NOMO-1 treated with dmso at 0.1 percent for 144 hours (cell line): ENCODE data around the gene FNDC1.

ENCODE experiments used
- DNase-seq: peaks from one replicate; lab custom pipeline; 2025; ENCODE audit not compliant: unreplicated experiment; lab: John Stamatoyannopoulos, UW

Gene FNDC1

DNA sequence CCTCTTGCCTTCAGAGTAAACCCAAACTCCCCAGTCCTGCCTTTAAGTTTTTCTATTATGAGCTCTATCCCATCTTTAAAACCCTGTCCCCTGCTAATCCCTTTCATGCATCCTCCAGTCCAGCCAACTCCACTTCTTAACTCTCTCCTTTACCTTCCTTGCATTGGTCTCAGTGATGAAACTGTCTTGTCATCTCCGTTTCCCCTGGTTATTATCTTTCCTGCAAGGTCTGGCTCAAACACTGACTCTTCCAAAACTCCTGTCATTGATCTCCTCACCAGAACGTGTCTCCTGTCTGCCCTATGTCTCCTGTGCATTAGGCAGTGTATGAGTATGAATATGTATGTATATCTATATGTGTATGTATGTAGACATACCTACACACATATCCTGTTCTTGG lies 11.8 kb upstream of the FNDC1 start:
- DNase-seq = no peak

DNA sequence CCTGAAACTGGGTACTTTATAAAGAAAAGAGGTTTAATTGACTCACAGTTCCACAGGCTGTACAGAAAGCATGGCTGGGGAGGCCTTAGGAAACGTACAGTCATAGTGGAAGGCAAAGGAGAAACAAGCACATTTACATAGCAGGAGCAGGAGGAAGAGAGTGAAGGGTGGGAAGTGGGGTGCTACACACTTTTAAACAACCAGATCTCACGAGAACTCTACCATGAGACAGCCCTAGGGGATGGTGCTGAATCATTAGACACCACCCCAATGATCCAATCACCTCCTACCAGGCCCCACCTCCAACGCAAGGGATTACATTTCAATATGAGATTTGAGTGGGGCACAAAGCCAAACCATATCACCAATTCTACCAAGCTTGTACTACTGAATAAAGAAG lies 7.4 kb upstream of the FNDC1 start:
- no peak for DNase-seq

DNA sequence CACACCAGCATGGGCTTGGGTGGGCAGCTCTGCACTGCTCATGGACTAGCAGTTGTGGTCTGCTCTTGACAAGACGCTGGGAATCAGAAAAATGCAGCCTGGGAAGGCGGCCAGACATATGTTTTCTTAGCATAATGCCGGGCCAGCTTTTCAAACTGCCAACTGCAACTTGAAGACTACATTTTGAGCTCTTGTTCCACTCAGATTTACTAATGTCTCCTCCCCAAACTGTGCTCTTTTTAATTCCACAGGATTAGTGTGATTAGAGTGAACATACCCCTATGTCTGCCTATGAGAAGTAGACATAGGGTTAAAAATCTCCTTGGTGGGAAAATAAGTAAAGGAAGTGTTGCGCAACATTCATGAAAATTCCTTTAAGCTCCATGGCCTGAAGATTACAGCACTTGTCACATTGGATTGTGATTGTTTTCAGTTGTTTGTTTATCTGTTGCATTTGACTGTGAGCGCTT lies 5.3 kb upstream of the FNDC1 start:
- DNase-seq = no peak

DNA sequence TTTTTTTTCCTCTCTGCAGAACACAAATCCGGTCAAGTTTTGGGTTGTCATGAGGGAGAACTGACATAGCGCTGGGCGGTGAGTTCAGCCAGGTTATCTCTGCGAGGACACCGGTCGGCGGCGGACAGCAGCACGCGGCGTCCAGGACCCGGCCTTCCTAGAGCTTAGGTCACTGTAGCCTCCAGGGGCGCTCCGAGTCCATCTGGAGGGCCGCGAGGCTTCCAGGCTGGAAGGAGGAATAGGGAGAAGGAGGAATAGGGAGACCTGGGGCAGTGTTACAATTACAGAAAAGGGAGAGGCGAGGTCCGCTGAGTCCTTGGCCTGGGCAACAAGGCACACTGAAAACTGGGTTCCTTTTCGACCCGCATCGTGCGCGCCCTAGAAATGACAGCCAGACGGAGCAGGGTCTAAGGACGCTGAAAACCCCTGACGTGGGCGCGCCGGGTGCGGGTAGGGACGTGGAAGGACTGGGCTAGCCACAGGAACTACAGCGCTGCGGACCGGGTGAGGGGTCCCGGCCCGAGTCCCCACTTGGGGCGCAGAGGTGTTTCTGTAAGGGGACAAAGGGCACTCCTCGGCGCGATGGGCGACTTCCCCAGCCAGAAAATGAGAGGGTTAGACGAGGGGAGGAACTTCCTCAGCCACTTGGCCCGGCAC lies 536 bp upstream of the FNDC1 start:
- DNase-seq = peak; percentile 39

DNA sequence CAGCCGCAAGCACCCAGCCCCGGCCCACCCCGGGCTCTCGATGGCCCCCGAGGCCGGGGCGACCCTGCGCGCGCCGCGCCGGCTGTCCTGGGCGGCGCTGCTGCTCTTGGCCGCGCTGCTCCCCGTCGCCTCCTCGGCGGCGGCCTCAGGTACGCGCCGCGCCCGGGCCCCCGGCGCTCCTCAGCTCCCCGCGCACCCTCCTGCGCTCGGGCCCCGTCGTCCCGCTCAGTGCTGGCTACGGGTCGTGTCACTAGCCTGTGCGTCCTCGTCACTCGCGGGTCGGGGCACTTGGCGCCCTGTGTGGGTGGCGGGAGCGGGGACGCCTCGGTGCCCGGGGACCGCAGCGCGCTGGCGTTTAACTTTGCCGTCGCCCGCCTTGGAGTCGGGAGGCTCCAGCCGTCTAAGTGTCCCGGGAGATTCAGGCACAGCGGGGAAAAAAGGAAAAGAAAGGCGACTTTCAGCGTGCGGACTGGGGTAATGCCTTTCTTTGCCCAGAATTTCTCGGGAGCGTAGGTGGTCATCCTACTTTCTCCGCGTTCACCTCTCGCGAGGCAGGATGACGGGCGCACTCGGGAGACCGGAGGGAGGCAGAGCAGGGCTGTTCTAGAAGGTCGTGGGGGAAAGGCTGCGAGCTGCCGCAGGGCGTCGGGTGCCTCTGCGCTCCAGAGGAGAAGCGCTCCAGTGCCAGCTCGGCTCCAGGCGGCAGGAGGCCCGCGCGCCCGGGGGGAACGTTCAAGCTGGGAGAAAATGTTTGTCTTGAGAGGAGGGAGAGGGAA lies 545 bp downstream of the FNDC1 start:
- no peak for DNase-seq

DNA sequence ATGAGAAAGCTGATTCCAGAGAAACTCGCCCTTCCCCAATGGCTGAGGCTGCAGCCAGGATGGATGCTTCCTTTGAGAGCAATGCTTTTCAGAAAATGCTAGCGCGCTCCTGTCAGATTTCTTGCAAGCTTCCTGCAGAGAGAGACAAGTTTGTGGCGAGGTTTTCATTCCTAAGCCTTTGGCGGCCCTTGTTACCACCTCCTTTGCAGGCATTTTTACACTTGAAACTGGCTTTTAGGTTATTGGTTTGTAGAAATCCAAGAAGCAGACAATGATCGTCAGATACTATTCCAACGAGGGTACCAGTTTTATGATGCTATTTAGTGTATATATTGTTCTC lies 1.1 kb downstream of the FNDC1 start:
- no peak for DNase-seq

DNA sequence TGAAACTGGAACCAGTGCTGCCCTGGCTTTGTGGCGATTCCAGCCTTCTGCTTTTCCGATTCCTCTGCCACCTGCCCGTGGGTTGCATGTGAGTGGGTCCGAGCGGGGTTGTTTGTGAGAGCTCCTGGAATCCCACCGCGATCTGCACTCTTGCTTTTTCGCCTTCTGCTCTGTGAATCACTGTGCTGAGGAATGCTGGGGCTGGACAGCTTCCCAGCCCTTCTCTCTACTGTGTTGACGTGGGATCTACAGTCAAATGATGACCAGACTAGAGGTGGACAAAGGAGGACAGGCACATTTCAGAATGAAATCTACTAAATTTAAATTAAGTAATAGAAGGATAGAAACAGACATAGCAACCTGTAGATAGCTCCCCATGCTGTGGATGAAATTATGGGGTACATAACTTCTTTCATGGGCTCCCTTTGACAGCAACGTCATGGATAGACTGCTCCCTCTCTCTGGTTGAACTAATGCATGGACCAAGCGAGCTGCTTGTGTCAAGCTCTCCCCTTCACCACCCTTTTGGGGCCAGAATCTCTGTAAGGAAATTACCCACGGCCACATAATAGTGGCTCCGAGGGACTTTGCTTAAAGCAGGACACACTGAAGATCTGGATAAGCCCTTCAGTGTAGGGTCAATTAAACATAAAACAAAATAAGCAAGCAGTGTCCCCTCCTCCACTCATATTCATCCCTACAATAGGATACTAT lies 2.0 kb downstream of the FNDC1 start:
- no peak for DNase-seq

DNA sequence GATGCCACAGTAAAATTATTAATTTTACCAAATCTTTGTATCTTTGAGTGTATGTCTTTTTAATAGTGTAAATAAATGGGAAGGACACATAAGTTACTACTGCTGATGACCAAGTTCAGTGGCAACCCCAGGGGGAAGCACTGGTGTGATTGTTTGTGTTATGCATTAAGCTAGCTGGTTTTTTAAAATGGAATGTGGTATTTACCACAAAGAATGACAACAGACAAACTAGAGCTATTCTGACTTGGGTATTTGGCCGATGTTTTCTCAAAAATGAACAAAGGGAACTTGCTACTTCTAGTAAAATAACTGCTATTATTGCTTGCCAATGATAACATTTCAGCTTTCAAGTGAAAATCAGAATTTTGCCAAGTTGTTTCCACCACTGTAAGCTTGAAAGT lies 2.9 kb downstream of the FNDC1 start:
- no peak for DNase-seq

DNA sequence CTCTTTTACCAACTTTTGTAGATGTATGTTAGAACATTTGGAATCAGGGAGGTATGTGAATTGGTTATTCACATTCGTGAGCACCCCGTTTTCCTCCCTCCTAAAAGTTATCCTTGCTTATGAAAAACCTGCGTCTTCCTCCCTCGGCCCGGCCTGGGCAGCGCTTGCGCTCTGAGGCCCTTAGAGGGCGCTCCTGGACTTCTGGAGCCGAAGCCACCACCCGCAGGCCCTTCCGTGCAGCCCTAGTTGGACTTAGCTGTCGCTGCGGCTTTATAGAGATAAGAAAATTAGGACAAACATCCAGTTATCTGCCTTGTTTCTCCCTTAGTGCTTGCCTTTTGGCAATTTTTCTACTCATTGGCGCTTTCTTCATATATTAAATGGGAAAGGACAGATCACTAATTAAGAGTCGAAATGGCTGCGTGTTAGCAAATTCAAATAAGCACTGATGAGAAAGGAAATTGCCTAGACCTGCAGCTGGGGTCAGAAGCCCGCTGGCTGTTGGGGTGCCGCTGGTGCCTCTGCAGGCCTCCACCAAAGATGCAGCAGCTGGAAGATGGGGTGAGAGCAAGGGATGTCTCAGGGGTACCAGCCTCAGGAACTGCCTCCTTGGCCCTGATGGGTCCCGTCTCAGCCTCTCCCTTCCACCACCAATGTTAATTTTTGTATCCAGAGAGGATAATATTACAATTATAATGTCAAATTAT lies 5.2 kb downstream of the FNDC1 start:
- peak; percentile 48 for DNase-seq

DNA sequence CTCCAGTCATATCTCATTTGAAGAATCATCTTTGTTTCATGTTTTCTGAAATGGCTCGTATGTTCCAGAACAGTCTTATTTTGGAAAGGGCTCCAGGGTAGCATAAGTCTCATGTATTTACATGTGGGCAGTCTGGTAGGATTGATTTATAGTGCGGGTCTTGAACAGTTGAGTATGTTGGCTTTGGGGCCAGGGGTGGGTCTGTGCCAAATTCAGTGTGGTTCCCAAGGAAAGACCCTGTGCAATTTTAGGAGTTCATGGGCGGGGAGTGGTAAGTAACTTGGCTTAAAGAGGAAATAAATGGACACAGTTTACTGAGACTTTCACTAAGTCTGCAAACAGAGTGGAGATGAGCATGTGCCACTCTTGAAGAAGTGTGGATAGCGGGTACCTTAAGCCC lies 7.7 kb downstream of the FNDC1 start:
- no peak for DNase-seq

DNA sequence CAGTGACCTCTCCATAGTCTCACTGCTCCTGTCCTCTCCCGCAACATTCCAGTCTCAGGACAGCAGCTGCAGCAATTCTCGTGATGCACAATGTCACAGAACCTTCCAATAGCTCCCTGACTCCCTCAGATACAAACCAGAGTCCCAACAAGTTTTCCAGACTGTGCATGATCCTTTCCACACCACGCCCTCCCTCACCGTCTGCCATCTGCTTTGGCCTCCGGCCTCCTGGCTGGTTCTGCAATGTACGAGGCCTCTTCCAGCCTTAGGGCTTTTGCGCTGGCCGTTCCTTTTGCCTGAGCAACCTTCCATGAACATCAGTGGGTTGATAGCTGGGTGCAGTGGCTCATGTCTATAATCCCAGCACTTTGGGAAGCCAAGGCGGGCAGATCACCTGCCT lies 9.6 kb downstream of the FNDC1 start:
- no peak for DNase-seq

DNA sequence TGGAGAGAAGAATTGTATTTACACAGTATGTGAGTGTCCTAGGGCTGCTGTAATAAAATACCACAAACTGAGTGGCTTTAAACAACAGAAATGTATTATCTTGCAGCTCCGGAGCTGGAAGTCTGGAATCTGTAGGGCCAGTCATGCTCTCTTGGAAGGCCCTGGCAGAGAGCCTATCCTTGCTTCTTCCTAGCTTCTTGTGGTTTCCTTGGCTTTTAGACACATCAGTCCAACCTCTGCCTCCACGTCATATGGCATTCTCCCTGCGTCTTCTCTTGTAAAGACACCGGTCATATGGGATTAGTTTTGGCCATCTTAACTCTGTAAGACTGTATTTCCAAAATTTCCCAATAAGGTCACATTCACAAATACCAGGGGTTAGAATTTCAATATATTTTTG lies 10.8 kb downstream of the FNDC1 start:
- DNase-seq = no peak

DNA sequence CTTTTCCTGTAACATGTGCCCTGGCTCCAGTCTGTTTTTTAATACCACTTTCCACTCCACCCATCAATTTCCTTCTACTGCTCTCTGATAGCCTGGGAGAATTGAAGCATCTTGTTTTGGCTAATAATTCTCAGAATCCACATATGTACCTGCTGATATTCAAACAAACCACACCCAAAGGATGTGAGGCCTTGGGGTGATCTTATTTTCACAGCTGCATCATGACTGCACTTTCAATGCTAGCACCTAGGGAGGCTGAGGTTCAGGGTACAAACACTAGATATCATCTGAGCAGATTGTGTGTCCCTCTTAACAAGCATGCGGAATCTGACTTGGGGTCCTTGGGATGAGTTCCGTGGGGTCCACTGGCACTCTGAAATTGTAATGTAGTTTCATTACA lies 12.7 kb downstream of the FNDC1 start:
- no peak for DNase-seq

DNA sequence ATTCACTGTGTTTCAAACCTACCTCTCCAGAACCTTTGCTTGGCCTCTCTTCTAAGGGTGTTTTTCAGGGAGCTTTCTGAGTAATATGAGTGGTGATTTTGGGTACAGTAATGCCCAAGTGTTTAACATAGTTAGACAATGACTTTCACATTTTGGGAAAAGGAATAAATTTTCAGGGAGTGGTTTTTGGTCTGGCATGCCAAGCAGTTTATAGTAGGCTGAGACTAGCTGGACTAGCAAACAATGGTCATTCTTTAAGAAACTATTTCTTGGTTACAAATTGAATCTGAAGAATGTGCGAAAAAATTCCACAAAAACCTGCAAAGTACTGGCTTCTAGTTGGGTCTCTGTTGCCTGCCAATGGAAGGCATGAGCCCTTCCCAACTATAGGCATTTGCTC lies 15.4 kb downstream of the FNDC1 start:
- no peak for DNase-seq

DNA sequence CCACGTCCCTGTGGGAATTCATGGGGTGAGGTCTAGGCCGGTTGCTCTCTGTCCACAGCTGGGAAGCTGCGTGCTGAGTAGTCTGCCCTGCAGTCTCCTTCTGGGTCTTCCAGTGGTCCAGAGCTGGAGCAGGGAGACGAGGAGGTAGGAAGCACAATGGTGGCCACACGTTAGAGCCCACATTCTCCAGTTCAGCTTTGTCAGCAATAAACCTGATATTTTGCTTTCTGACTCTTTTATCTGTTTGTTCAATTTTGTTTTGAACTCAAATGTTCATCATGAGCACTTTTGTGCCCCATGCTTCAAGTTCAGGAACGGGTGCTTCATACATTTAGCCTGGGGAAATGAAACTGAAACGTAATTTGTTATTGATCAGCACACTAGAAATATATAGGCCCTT lies 21.3 kb downstream of the FNDC1 start:
- no peak for DNase-seq

DNA sequence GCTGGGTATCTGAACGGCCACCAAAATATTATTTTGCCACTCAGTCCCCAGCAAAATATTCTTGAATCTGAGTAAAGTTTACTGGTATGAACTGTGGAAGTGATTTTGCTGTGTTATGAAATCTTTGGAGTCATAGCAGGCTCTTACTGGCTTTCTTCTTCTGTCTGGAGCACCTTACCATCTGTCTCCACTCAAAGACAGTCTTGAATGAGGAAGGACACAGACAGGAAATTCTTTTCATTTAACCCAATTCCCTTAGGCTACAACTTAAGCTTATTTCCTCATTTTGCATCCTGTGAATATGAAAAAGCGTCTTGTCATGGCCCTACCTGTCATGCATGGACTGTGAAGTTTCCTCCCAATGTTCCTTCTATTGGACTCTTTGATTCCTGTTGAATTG lies 24.7 kb downstream of the FNDC1 start:
- no peak for DNase-seq

DNA sequence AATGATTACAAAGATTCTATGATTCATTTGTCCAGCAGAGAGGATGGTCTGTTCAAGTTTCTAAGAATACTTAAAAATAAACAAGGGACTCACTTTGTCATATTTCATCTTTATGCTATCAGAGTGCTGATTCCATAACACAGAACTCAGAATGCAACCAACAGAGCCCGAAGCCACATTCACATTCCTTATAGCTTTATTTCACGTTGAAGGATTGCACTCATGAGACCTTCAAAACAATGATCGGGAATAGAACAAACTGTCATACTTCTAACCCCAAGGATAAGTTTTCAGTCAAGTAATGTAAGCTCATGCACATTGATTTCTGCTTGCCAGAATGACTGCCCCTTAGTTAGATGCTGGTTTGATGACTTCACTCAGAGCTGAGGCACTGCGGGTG lies 25.2 kb downstream of the FNDC1 start:
- no peak for DNase-seq

DNA sequence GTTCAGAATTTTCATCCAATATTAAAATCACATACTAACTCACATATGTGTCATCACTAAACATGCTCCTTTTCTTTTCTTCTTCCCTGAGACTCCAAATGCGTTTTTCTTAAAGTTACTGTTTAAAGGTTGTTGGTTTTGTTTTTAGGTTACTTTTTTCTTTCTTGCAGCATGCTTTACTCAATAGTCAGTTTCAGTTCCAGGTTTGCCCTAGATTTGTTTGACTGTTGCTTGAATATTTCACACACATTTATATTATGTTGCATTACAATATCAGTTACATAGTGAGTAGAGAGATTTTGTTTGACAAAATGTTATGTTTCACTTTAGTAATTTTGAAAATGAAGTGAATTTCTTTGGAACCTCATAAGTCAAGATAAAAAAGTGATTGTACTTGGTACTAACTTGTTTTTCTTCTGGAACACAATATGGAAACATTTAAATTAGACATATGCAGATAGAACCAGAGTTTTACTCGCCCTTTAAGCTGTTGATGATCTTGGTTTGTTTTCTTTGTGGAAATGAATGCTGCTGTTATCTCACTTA lies 27.3 kb downstream of the FNDC1 start:
- DNase-seq = no peak

DNA sequence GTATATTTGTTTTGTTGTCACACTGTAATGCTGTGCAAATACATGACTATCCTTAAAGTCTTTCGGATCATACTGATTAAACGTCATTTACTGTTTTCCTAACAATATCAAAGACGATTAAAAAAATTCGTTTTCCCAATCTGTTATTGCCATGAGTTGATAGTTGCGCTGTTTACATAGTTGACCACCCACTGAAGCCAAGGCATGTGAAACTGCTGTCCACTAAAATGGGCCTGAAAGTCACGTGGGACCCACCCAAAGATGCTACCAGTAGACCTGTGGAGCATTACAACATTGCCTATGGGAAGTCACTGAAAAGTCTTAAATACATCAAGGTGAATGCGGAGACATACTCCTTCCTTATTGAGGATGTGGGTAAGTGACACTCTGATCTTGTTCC lies 28.1 kb downstream of the FNDC1 start:
- DNase-seq = no peak

DNA sequence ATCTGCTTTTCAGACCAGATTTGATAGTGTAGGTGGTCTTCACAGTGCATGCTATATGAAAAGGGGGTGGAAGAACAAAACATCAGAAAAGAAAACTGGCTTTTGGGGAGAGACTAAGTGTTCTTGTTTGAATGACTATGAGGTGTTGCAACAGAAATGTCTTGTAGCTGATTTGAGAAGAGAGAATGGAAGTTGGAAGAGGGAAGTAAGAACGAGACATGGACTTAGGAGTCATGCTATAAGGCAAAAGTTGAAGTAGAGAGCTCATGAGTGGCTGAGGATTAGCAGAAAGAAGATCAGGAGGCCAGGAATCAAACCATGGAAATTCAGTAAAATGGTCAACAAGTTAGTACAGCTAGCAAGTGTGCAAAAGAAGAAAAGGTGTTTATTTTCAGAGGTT lies 32.1 kb downstream of the FNDC1 start:
- peak; percentile 33 for DNase-seq

DNA sequence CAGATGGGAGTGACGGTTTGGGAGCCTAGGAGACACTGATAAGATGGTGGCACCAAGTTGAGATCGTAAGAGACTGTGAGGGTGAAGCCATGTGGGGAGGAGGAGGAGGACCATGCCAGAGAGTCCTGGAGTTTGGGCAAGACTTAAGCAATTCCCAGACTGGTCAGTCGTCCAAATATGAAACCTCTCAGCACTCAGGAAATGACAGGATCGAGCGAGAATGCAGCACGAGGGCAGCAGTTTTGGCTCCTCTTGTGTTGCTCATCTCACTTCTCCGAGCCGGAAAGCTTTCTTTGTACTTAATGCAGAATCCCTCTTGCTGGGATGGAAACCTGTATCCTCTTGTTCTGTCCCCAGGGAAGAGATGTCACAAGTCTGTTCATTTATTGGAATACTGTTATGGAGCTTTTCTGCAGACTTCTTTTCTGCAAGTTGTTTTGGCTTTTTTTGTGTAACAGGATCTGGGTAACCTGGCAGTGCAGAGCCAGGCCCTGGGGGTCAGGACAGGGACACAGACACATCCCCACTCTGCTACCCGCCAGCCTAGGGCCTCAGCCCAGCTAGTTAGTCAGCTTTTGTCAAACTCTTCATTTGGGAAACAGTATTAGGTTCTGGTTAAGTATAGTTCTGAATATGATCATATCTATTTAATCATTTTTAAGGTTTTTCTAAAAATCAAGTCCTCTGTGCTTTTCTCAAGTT lies 34.3 kb downstream of the FNDC1 start:
- no peak for DNase-seq
